ENCODE data around the gene LNX2. TPM values are rescaled to one million over a fixed set of nuclear protein-coding genes. Genes with fewer than 3 reads are reported as not detected.
A peak's percentile ranks its signal among the peaks of the same experiment; 100 is the strongest.

Gene LNX2
- polyA plus RNA-seq, 1 donor: 4.8 TPM

- no peak for DNase-seq
Measured at GRCh38 chr13:27500806-27501534, 119.4 kb downstream of the LNX2 start.

GRCh38 chr13:27497563-27498230 is 122.6 kb downstream of the LNX2 start:
- peak; percentile 39 for DNase-seq

GRCh38 chr13:27496536-27497273 is 123.6 kb downstream of the LNX2 start:
- no peak for DNase-seq

GRCh38 chr13:27496006-27496405 is 124.3 kb downstream of the LNX2 start:
- no peak for DNase-seq

Other genes starting within 250 kb of the LNX2 start
- gene GTF3A, start 195.9 kb downstream of the LNX2 start, polyA plus RNA-seq (ENCODE audit: insufficient read length): 174 TPM
- 56.0 TPM for gene MTIF3, start 170.0 kb downstream of the LNX2 start, polyA plus RNA-seq (ENCODE audit: insufficient read length)
- gene POLR1D, start 1.4 kb upstream of the LNX2 start, polyA plus RNA-seq (ENCODE audit: insufficient read length): 138 TPM
- gene GSX1, start 172.0 kb upstream of the LNX2 start, polyA plus RNA-seq (ENCODE audit: insufficient read length): not detected